ENCODE measurements around the gene UQCRH. TPM values are rescaled to one million over a fixed set of nuclear protein-coding genes. Genes with fewer than 3 reads are reported as not detected.
"Not testable (repeated sequence)": the region's sequence is repeated elsewhere in the genome, so short reads cannot be mapped to it uniquely, and the experiment has no call there.

UQCRH gene
- total RNA-seq, 1 donor from 2014 or later, result 261 TPM

GRCh38 chr1:46331786-46332540, 28.5 kb downstream of the UQCRH start:
- intact Hi-C loops (cut with micrococcal nuclease), result not testable (repeated sequence)

GRCh38 chr1:46333300-46334029, 30.0 kb downstream of the UQCRH start:
- intact Hi-C loops (cut with micrococcal nuclease), result no loop called here

GRCh38 chr1:46334030-46334384, 30.5 kb downstream of the UQCRH start:
- intact Hi-C loops (cut with micrococcal nuclease), result no loop called here

- intact Hi-C loops (cut with micrococcal nuclease), result no loop called here
Observed at GRCh38 chr1:46335081-46335480, 31.6 kb downstream of the UQCRH start.

- intact Hi-C loops (cut with micrococcal nuclease), result not testable (repeated sequence)
Observed at GRCh38 chr1:46337409-46337808, 33.9 kb downstream of the UQCRH start.

GRCh38 chr1:46340404-46341221, 37.1 kb downstream of the UQCRH start, which contains the start of gene NSUN4:
Gene NSUN4 (plus strand): TSS chr1:46340807. CDS start chr1:46340827, 20 bp downstream.
- intact Hi-C loops (cut with micrococcal nuclease), result loop anchor here (1.0 to 10.0 kb wide), 9 partner anchors 8 to 972 kb away; partner anchors contain the start of genes EFCAB14, LRRC41, MKNK1 and POMGNT1

- intact Hi-C loops (cut with micrococcal nuclease), result loop anchor here (5.0 to 10.0 kb wide), 3 partner anchors 263 to 971 kb away; partner anchors contain the start of genes MKNK1, STIL and TESK2
Observed at GRCh38 chr1:46341222-46342083, 38.0 kb downstream of the UQCRH start.

- intact Hi-C loops (cut with micrococcal nuclease), result loop anchor here (5.0 to 10.0 kb wide), 3 partner anchors 263 to 970 kb away; partner anchors contain the start of genes MKNK1, STIL and TESK2
Observed at GRCh38 chr1:46342084-46342656, 38.7 kb downstream of the UQCRH start.

GRCh38 chr1:46342677-46343350, 39.3 kb downstream of the UQCRH start:
- intact Hi-C loops (cut with micrococcal nuclease), result loop anchor here (5.0 to 10.0 kb wide), 3 partner anchors 262 to 969 kb away; partner anchors contain the start of genes MKNK1, STIL and TESK2

- intact Hi-C loops (cut with micrococcal nuclease), result loop anchor here (5.0 to 10.0 kb wide), 3 partner anchors 261 to 969 kb away; partner anchors contain the start of genes MKNK1, STIL and TESK2
Observed at GRCh38 chr1:46343351-46343695, 39.8 kb downstream of the UQCRH start.

GRCh38 chr1:46343705-46344104, 40.2 kb downstream of the UQCRH start:
- intact Hi-C loops (cut with micrococcal nuclease), result loop anchor here (5.0 to 10.0 kb wide), 3 partner anchors 261 to 969 kb away; partner anchors contain the start of genes MKNK1, STIL and TESK2

- intact Hi-C loops (cut with micrococcal nuclease), result loop anchor here (5.0 to 10.0 kb wide), 3 partner anchors 260 to 968 kb away; partner anchors contain the start of genes MKNK1, STIL and TESK2
Observed at GRCh38 chr1:46344481-46344880, 41.0 kb downstream of the UQCRH start.

- intact Hi-C loops (cut with micrococcal nuclease), result loop anchor here (5.0 to 10.0 kb wide), 2 partner anchors 58 to 260 kb away; partner anchors contain the start of gene MKNK1
Observed at GRCh38 chr1:46345281-46345680, 41.8 kb downstream of the UQCRH start.

GRCh38 chr1:46352363-46352762, 48.9 kb downstream of the UQCRH start:
- intact Hi-C loops (cut with micrococcal nuclease), result no loop called here

GRCh38 chr1:46355920-46356319, 52.4 kb downstream of the UQCRH start:
- intact Hi-C loops (cut with micrococcal nuclease), result not testable (repeated sequence)

- intact Hi-C loops (cut with micrococcal nuclease), result no loop called here
Observed at GRCh38 chr1:46362158-46362557, 58.7 kb downstream of the UQCRH start.

- intact Hi-C loops (cut with micrococcal nuclease), result no loop called here
Observed at GRCh38 chr1:46363121-46363520, 59.6 kb downstream of the UQCRH start.

- intact Hi-C loops (cut with micrococcal nuclease), result no loop called here
Observed at GRCh38 chr1:46364612-46365011, 61.1 kb downstream of the UQCRH start.

GRCh38 chr1:46365796-46366195, 62.3 kb downstream of the UQCRH start:
- intact Hi-C loops (cut with micrococcal nuclease), result not testable (repeated sequence)

Data from T-helper 1 cell treated with Interleukin-12 subunit alpha and Interleukin-12 subunit beta and Interleukin-4 antibody, amounts not matched to agents 30 ng/mL and 1 ng/mL, for 36 hours (primary cell).